ENCODE results near the gene SCCPDH.
"Not testable (repeated sequence)": the region's sequence is repeated elsewhere in the genome, so short reads cannot be mapped to it uniquely, and the experiment has no call there.

The SCCPDH gene

DNA sequence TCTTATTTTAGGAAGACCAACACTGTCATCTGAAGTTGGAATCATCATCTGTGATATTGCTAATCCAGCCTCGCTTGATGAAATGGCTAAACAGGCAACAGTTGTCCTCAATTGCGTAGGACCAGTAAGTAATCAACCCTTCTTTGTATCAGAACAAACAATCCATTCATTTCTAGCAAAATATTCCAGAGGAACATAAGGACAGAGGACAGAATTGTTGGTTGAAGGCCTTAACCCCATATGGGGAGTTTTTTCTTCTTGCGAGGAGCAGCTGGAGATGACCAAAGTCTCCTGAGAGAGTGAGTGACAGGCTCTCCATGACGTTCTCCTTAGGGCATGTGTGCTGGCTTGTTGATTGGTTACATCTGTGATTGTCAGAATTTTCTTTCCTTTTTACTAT is 2.7 kb downstream of the SCCPDH start:
- peaks cover 32% of the 10 kb centered on the region for H3K36me3 Mint-ChIP-seq
- H3K4me3 Mint-ChIP-seq, result no peak overlapping the region
- peaks cover 17% of the 10 kb centered on the region for H3K9me3 Mint-ChIP-seq
- peaks cover 2% of the 10 kb centered on the region for H3K27me3 Mint-ChIP-seq
- no peak overlapping the region for H3K27ac Mint-ChIP-seq
- peaks cover 5% of the 10 kb centered on the region for H3K4me1 Mint-ChIP-seq

DNA sequence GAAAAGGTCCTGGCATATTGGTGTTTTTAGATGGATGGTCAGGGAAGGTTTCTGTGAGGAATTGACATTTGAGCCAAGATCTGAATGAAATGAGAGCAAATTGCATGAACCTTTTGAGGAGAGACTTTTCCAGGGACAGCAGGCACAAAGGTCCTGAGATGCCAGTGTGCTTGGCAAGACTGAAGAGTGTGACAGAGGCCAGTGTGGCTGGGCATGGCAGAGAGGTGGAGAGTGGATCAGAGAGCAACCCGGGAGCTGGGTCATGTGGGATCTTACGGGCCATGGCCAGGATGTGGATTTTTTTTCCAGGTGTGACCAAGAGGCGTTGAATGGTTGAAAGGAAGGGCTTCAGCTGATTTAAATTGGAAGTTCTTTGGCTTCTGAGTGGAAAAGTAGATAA is 3.4 kb downstream of the SCCPDH start:
- H3K4me3 Mint-ChIP-seq, result no peak overlapping the region
- no peak overlapping the region for H3K27ac Mint-ChIP-seq
- peaks cover 34% of the 10 kb centered on the region for H3K36me3 Mint-ChIP-seq
- peaks cover 17% of the 10 kb centered on the region for H3K9me3 Mint-ChIP-seq
- peaks cover 5% of the 10 kb centered on the region for H3K4me1 Mint-ChIP-seq
- H3K27me3 Mint-ChIP-seq, result peaks cover 2% of the 10 kb centered on the region

DNA sequence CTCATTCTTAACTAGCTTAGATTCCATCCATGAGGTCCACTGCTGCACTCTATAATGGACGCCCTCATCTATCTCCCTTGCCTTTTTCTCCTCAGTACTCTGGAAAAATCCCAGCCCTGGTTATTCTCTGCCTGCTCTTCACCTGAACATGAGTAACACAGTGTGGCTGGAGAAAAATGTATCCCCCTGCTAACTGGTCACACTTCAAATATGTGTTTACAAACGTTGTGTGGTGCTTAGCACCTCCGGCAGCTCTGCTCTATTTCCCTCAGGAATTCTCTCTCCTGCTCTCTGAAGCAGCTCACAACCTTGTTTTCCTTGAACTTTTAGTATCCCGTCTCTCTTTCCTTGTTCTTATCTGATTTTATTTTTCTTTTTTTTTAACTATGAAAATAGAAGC is 4.1 kb downstream of the SCCPDH start:
- Mint-ChIP-seq H3K4me3 (no peak overlapping the region), H3K36me3 (peaks cover 34% of the 10 kb centered on the region), H3K4me1 (peaks cover 5% of the 10 kb centered on the region), H3K27me3 (peaks cover 1% of the 10 kb centered on the region), H3K9me3 (peaks cover 17% of the 10 kb centered on the region), H3K27ac (no peak overlapping the region)

DNA sequence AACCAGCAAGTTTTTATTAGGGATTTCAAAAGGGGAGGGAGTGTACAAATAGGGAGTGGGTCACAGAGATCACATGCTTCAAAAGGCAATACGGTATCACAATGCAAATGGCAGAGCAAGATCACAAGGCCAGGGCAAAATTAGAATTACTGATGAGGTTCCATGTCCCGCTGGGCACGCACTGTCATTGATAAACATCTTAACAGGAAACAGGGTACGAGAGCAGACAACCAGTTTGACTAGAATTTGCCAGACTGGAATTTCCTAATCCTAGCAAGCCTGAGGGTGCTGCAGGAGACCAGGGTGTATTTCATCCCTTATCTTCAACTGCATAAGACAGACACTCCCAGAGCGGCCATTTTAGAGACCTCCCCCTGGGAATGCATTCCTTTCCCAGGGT is 4.8 kb downstream of the SCCPDH start:
- not testable (repeated sequence) for H3K27ac Mint-ChIP-seq, H3K4me3 Mint-ChIP-seq, H3K4me1 Mint-ChIP-seq, H3K27me3 Mint-ChIP-seq
- Mint-ChIP-seq H3K36me3 (peaks cover 38% of the 10 kb centered on the region), H3K9me3 (peaks cover 17% of the 10 kb centered on the region)

DNA sequence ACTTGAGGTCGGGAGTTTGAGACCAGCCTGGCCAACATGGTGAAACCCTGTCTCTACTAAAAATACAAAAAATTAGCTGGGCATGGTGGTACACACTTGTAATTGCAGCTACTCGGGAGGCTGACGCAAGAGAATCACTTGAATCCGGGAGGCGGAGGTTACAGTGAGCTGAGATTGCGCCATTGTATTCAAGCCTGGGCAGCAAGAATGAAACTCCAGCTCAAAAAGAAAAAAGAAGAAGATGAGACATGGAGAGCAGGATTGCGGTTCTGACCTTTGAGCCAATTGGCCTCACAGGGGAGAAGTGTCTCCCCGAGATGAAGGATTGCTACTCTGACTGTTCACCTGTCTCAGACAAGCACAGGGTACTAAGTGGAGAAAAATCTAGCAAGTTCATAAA is 6.6 kb downstream of the SCCPDH start:
- H3K4me1 Mint-ChIP-seq, result no peaks in the 10 kb centered on the region
- peaks cover 42% of the 10 kb centered on the region for H3K36me3 Mint-ChIP-seq
- no peaks in the 10 kb centered on the region for H3K27me3 Mint-ChIP-seq
- H3K27ac Mint-ChIP-seq, result no peak overlapping the region
- H3K9me3 Mint-ChIP-seq, result peaks cover 17% of the 10 kb centered on the region
- no peak overlapping the region for H3K4me3 Mint-ChIP-seq

DNA sequence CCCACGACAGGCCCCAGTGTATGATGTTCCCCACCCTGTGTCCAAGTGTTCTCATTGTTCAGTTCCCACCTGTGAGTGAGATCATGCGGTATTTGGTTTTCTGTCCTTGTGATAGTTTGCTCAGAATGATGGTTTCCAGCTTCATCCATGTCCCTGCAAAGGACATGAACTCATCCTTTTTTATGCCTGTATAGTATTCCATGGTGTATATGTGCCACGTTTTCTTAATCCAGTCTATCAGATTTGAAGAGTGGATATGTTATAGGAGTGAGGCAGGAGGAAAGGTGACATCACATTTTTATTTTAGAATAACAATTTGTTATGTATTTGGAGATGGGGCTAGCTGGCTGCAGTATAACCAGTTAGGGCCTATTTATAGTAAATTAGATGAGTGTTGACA is 7.7 kb downstream of the SCCPDH start:
- H3K9me3 Mint-ChIP-seq, result peaks cover 17% of the 10 kb centered on the region
- H3K4me1 Mint-ChIP-seq, H3K27ac Mint-ChIP-seq, H3K27me3 Mint-ChIP-seq, H3K4me3 Mint-ChIP-seq: not testable (repeated sequence)
- H3K36me3 Mint-ChIP-seq, result peaks cover 40% of the 10 kb centered on the region

DNA sequence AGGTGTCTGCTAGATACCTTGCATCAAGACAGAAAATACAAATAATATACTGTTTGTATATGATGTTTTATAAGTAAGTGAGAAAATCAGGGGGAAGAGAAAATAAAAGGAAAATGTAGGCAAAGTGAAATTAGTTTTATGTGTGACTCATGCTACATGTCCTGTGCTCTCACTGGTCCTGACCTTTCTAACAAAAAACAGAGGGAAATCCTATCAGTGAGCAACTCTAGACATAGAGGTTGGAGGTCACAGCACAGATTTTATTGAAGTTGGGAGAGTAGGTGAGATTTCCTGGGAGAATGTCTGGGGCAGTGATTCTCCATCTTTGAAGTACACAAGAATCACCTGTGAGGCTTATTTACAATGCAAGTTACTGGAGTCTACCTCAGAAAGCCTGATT is 9.5 kb downstream of the SCCPDH start:
- Mint-ChIP-seq H3K36me3 (peaks cover 32% of the 10 kb centered on the region), H3K9me3 (peaks cover 7% of the 10 kb centered on the region), H3K4me1 (no peaks in the 10 kb centered on the region), H3K27me3 (no peaks in the 10 kb centered on the region), H3K27ac (no peak overlapping the region), H3K4me3 (no peak overlapping the region)

DNA sequence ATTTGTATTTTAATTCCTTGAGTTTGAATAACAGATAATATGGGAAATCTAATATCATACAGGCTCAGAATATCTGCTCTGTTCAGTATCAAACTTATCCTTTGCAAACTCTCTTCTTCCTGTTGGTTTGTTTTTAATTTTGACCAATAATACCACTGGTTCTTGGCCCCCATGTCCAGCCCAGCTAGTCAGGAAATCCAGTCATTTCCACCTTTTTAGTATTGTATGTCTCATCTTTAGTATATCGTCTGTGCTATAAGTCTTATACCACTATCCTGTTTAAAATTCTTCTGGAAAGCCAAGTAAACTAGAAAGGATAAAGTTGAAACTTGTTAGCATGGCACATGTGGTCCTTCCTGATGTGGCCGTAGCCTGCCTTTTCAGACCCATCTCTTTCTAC is 10.7 kb downstream of the SCCPDH start:
- Mint-ChIP-seq H3K27ac (no peak overlapping the region), H3K9me3 (peaks cover 5% of the 10 kb centered on the region), H3K4me1 (no peaks in the 10 kb centered on the region), H3K36me3 (peaks cover 25% of the 10 kb centered on the region), H3K27me3 (no peaks in the 10 kb centered on the region), H3K4me3 (no peak overlapping the region)

DNA sequence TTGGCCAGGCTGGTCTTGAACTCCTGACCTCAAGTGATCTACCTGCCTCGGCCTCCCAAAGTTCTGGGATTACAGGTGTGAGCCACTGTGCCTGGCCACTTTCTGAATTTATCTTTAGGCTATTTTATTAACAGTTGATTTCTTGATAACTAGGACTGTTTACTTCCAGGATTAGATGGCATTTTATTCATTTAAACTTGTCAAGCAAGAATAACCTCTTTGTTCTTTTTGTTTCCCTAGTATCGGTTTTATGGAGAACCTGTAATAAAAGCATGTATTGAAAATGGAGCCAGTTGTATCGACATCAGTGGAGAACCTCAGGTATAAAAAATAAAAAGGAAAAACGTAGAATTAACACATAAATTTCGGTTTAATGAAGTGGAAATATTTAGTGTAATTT is 11.5 kb downstream of the SCCPDH start:
- Mint-ChIP-seq H3K27me3 (no peaks in the 10 kb centered on the region), H3K27ac (no peak overlapping the region), H3K4me3 (no peak overlapping the region), H3K36me3 (peaks cover 22% of the 10 kb centered on the region), H3K4me1 (no peaks in the 10 kb centered on the region), H3K9me3 (no peaks in the 10 kb centered on the region)

DNA sequence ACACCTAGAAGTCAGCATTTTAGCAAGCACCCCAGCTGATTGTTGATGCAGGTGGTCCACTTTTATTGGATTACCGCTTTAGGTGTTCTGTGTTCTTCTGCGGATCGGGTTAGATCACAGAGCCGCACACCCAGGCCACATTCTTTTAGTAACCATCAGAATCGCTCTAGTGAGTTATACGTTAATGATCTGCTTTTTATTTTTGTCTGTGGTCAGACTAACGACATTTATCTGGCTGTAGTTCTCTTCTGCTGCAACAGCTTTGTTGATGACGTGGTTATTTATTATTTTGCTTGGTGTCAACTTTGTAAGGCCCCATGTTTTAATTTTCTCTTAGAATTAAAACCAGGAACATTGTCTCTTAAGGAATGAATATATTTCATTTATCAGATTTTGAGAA is 18.2 kb downstream of the SCCPDH start:
- H3K9me3 Mint-ChIP-seq, result peaks cover 5% of the 10 kb centered on the region
- no peak overlapping the region for H3K27ac Mint-ChIP-seq
- no peaks in the 10 kb centered on the region for H3K4me1 Mint-ChIP-seq
- peaks cover 26% of the 10 kb centered on the region for H3K36me3 Mint-ChIP-seq
- H3K4me3 Mint-ChIP-seq, result no peak overlapping the region
- no peaks in the 10 kb centered on the region for H3K27me3 Mint-ChIP-seq

DNA sequence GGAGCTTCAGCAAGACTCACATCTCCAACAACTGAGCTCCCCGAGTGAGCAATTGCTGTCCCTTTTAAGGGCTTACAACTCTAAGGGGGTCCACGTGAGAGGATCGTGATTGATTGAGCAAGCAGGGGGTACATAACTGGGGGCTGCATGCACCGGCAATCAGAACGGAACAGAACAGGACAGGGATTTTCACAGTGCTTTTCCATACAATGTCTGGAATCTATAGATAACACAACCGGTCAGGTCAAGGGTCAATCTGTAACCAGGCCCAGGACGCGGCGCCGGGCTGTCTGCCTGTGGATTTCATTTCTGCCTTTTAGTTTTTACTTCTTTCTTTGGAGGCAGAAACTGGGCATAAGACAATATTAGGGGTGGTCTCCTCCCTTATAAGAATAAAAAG is 21.9 kb downstream of the SCCPDH start:
- not testable (repeated sequence) for H3K9me3 Mint-ChIP-seq, H3K4me3 Mint-ChIP-seq, H3K4me1 Mint-ChIP-seq, H3K27me3 Mint-ChIP-seq, H3K27ac Mint-ChIP-seq
- peaks cover 22% of the 10 kb centered on the region for H3K36me3 Mint-ChIP-seq

DNA sequence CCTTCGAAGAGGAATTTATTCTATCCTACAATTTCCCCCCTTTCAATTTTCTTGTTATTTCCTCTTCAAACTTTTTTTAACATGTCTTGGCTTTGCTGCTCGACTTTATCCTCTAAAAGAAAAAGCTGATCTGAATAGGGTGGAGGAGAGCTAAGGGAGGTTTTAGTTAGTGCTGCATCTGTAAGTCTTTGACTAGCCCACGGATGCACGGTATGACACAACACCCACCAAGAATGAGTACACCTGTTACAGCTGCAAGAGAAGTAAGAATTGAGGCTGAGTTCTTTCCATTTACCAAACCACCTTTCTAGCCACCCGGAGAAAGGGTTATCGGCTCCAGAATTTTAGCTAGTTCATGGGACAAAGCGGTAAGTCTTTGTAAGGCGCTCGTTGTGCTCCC is 23.8 kb downstream of the SCCPDH start:
- H3K27me3 Mint-ChIP-seq, result no peaks in the 10 kb centered on the region
- peaks cover 5% of the 10 kb centered on the region for H3K9me3 Mint-ChIP-seq

DNA sequence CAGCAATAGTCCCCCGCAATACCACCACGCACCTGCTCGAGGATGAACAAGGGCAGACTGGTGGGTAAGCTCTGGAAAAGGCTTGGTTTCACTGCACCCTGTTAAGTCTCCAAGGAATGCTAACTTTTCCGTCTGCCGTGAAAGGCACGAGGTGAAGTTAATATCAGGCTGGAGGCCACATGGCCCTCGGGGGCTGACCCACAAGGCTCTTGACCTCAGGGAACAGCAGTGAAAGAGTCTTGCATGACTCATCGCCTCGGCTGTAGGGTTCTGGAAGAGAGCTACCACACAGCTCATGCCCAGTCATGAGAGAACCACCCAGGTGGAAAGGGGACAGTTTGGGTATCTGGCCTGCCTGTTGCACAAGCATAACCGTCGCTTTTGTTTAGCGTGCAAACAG is 24.7 kb downstream of the SCCPDH start:
- H3K4me3 Mint-ChIP-seq, result no peak overlapping the region
- H3K4me1 Mint-ChIP-seq, result no peaks in the 10 kb centered on the region
- H3K27ac Mint-ChIP-seq, result no peak overlapping the region
- peaks cover 7% of the 10 kb centered on the region for H3K36me3 Mint-ChIP-seq
- H3K9me3 Mint-ChIP-seq, result peaks cover 5% of the 10 kb centered on the region
- no peaks in the 10 kb centered on the region for H3K27me3 Mint-ChIP-seq

More for the DNA sequence above, 23.8 kb downstream of the SCCPDH start:
- H3K4me1 Mint-ChIP-seq, result no peaks in the 10 kb centered on the region
- H3K27ac Mint-ChIP-seq, result no peak overlapping the region
- peaks cover 10% of the 10 kb centered on the region for H3K36me3 Mint-ChIP-seq
- H3K4me3 Mint-ChIP-seq, result no peak overlapping the region

DNA sequence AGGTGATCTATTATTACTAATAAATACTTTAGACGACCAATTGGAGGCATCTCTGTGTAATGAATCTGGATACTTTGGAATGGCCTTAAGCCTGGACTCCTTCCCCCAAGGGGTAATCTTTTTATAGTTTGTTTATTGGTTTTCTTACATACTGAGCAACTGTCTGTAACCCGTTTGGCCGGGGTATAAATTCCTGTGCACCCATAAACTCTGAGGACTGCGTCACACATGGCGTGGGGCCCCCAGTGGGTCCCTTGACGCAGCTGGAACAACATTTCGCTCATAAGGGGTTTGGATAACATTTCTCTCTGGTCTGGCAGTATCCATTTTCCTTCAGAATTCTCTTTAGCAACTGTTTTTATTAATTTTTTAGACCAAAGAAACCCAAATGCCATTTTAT is 26.5 kb downstream of the SCCPDH start:
- Mint-ChIP-seq H3K27me3 (no peaks in the 10 kb centered on the region), H3K27ac (no peak overlapping the region), H3K4me3 (no peak overlapping the region), H3K4me1 (no peaks in the 10 kb centered on the region), H3K9me3 (no peaks in the 10 kb centered on the region), H3K36me3 (peaks cover 3% of the 10 kb centered on the region)

DNA sequence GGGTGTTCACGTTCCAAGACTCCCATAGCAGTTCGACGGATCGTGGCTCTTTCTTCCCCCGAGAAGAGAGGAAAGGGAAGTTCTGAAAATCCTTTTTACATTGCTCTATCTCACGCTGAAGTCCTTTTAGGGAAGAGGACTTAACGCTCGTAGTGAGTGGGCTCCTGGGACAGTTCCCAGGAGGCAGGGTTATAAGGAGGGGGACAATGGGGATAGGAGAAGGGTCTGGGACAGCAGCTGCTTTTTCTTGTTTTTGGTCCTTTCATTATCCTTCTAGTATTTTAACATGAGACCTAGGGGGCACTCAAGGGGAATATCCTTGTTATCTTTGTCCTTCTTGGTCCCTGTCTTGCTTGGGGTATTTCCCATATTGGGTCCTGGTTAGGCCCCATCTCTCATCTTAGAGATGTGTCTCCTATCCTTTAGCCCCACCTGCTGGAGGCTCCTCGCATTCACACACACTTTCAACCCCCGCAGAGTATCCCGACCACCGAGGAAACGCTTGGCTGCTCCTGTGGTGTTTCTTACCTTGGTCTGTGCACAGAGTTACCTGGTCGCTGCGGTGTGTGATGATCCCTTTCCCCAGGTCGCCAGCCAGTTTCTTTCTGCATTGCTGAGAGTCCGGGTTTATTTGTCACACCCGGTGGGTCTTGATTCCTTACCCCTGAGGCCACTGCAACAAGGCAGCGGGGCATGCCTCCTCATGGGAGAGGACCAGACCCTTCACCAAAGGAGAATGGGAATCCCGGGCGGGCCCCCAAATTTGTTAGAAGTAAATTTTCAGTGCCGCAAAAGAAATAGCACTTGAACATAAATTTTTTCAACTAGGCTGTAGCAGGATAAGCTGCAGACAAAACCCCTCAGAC is 29.7 kb downstream of the SCCPDH start:
- Mint-ChIP-seq H3K27me3 (no peaks in the 10 kb centered on the region), H3K36me3 (no peaks in the 10 kb centered on the region), H3K27ac (no peak overlapping the region), H3K4me1 (no peaks in the 10 kb centered on the region), H3K9me3 (no peaks in the 10 kb centered on the region), H3K4me3 (no peak overlapping the region)

DNA sequence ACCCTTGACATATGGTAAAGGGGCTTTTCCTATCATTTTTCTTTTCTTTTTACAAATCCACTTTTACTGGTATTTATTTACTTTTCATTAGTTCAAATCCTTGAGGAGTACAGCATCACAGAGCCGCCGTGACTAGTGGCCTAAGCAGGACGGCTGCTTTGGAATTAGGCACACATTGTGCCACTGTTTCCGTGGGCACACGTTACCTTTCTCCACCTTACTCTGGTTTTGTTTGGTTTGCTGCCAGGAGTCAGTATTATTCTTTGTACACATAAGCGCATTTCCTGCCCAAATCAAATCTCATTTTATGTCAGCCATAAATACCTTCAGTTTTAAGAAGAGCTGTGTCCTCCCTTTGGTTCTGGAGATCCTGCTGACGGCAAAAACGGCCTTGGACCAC is 31.2 kb downstream of the SCCPDH start:
- Mint-ChIP-seq H3K36me3 (no peaks in the 10 kb centered on the region), H3K9me3 (no peaks in the 10 kb centered on the region), H3K27ac (no peak overlapping the region), H3K4me1 (no peaks in the 10 kb centered on the region), H3K4me3 (no peak overlapping the region), H3K27me3 (no peaks in the 10 kb centered on the region)

All from activated naive CD4-positive, alpha-beta T cell treated with anti-CD3 and anti-CD28 coated beads, Interleukin-2, amount 50 U/mL, for 24 hours (primary cell).